GM19324 (cell line): Measurements from ENCODE around the gene KLHL24.
"Not testable (repeated sequence)": the region's sequence is repeated elsewhere in the genome, so short reads cannot be mapped to it uniquely, and the experiment has no call there.

Experiments used
- ATAC-seq: cut with Tn5 transposase; IDR thresholded peaks from one replicate; pipeline ENCODE4 v1.9.1; 2021; ENCODE audit warnings: mild to moderate bottlenecking, moderate library complexity; ENCODE audit not compliant: unreplicated experiment, low FRiP score

Gene KLHL24

GRCh38 chr3:183632725-183633124 lies 2.7 kb upstream of the KLHL24 start:
- not testable (repeated sequence) for ATAC-seq

GRCh38 chr3:183634707-183635106 lies 716 bp upstream of the KLHL24 start:
- ATAC-seq: no peak

- ATAC-seq: no peak
These were observed 354 bp upstream of the KLHL24 start for GRCh38 chr3:183635107-183635430.

GRCh38 chr3:183636221-183637105 lies 1.0 kb downstream of the KLHL24 start:
- peak; percentile 82 for ATAC-seq

GRCh38 chr3:183637106-183637486 lies 1.7 kb downstream of the KLHL24 start:
- no peak for ATAC-seq

GRCh38 chr3:183637633-183638032 lies 2.2 kb downstream of the KLHL24 start:
- not testable (repeated sequence) for ATAC-seq

- ATAC-seq: no peak
These were observed 2.9 kb downstream of the KLHL24 start for GRCh38 chr3:183638101-183638852.

GRCh38 chr3:183640635-183641034 lies 5.2 kb downstream of the KLHL24 start:
- ATAC-seq: not testable (repeated sequence)

GRCh38 chr3:183641882-183642281 lies 6.5 kb downstream of the KLHL24 start:
- ATAC-seq: no peak

- ATAC-seq: no peak
These were observed 8.8 kb downstream of the KLHL24 start for GRCh38 chr3:183644244-183644643.

- no peak for ATAC-seq
These were observed 9.8 kb downstream of the KLHL24 start for GRCh38 chr3:183645254-183645653.

- no peak for ATAC-seq
These were observed 15.1 kb downstream of the KLHL24 start for GRCh38 chr3:183650554-183650953.

- no peak for ATAC-seq
These were observed 18.0 kb downstream of the KLHL24 start for GRCh38 chr3:183653209-183654064.

GRCh38 chr3:183654727-183655126 lies 19.3 kb downstream of the KLHL24 start:
- no peak for ATAC-seq

GRCh38 chr3:183662099-183662498 lies 26.7 kb downstream of the KLHL24 start:
- ATAC-seq: no peak

GRCh38 chr3:183664913-183665381 lies 29.5 kb downstream of the KLHL24 start:
- ATAC-seq: no peak

- ATAC-seq: no peak
These were observed 44.6 kb downstream of the KLHL24 start for GRCh38 chr3:183680061-183680460.

GRCh38 chr3:183687705-183688104 lies 52.3 kb downstream of the KLHL24 start:
- ATAC-seq: no peak

- ATAC-seq: no peak
These were observed 53.5 kb downstream of the KLHL24 start for GRCh38 chr3:183688874-183689273.

GRCh38 chr3:183689621-183690020 lies 54.2 kb downstream of the KLHL24 start:
- not testable (repeated sequence) for ATAC-seq
